B cell (primary cell): Measurements from ENCODE around the gene PHACTR1. TPM values are rescaled to one million over a fixed set of nuclear protein-coding genes. Genes with fewer than 3 reads are reported as not detected.

Experiments used
- ATAC-seq: fragments of 200-7000 bp; cut with Tn5 transposase; one replicate; pipeline ENCODE4 v1.10.0; 2021; ENCODE audit warnings: low read depth, mild to moderate bottlenecking, moderate number of reproducible peaks, moderate library complexity
- CTCF ChIA-PET: fragments of 350-600 bp; sonication (Branson Sonifier 250); formaldehyde crosslinking; loops from one replicate; lab custom pipeline; 2021; ENCODE audit warnings: antibody characterized with exemption, inconsistent platforms; lab: Charles Lee
- POLR2A ChIA-PET: fragments of 350-600 bp; sonication (Branson Sonifier 250); formaldehyde crosslinking; loops from one replicate; lab custom pipeline; 2021; ENCODE audit warnings: antibody characterized with exemption; lab: Charles Lee
- DNase-seq: peaks from one replicate; pipeline ENCODE4 v3.0.0; 2013
- H2AFZ ChIP-seq: 2 replicates; pipeline ENCODE4 v1.6.1; 2012; ENCODE audit warnings: mild to moderate bottlenecking, low read depth, low read length; ENCODE audit not compliant: insufficient read depth, poor library complexity, severe bottlenecking
- H3K27ac ChIP-seq, 2 donors: 1 replicate in 1 of 2; 2 replicates in 1 of 2; pipeline ENCODE4 v1.5.1; 2012 to 2013; ENCODE audit warnings: low read length in 2 of 2, mild to moderate bottlenecking in 2 of 2, moderate library complexity in 1 of 2
- H3K27me3 ChIP-seq, 4 experiments: fragments of 200-600 bp in 1 of 4; sonication (generic) in 1 of 4; replicated peaks in 1 of 4; 1 replicate in 2 of 4; 2 replicates in 2 of 4; pipeline versions ENCODE4 v1.6.1 to v1.7.0; 2013 to 2016; ENCODE audit warnings: low read length in 3 of 4, mild to moderate bottlenecking in 2 of 4, mixed read lengths in 1 of 4, moderate library complexity in 1 of 4; ENCODE audit not compliant: insufficient read depth in 4 of 4, control insufficient read depth in 3 of 4; ENCODE audit errors: control extremely low read depth in 1 of 4
- H3K36me3 ChIP-seq, 2 experiments: replicated peaks in 1 of 2; 1 replicate in 1 of 2; 2 replicates in 1 of 2; pipeline versions ENCODE4 v1.6.1 to v1.7.1; 2013; ENCODE audit warnings: low read length in 1 of 2; ENCODE audit not compliant: insufficient read depth in 2 of 2, control insufficient read depth in 1 of 2; ENCODE audit errors: control extremely low read depth in 1 of 2, extremely low read depth in 1 of 2
- H3K4me1 ChIP-seq, 2 donors: fragments of 200-600 bp in 1 of 2; sonication (generic) in 1 of 2; 1 replicate in 1 of 2; 2 replicates in 1 of 2; pipeline versions ENCODE4 v1.5.1 to v1.6.1; 2013 to 2017; ENCODE audit warnings: low read length in 2 of 2; ENCODE audit not compliant: control insufficient read depth in 2 of 2, insufficient read depth in 2 of 2
- H3K4me2 ChIP-seq: replicated peaks from 2 replicates; pipeline ENCODE3; 2012; ENCODE audit warnings: mild to moderate bottlenecking, low read depth, low read length; ENCODE audit not compliant: poor library complexity, severe bottlenecking
- H3K4me3 ChIP-seq, 5 experiments: fragments of 200-600 bp in 1 of 5; sonication (generic) in 1 of 5; 1 replicate in 3 of 5; 2 replicates in 2 of 5; pipeline versions ENCODE4 v1.5.1 to v1.7.0; 2011 to 2016; ENCODE audit warnings: low read length in 4 of 5, mild to moderate bottlenecking in 4 of 5, low read depth in 2 of 5, control low read depth in 1 of 5, moderate library complexity in 1 of 5; ENCODE audit not compliant: insufficient read depth in 1 of 5; ENCODE audit errors: control extremely low read depth in 1 of 5, extremely low read depth in 1 of 5
- H3K79me2 ChIP-seq: fragments of 200-600 bp; sonication (generic); one replicate; pipeline ENCODE4 v1.6.0; 2016; ENCODE audit warnings: low read length; ENCODE audit not compliant: control insufficient read depth, insufficient read depth
- H3K9ac ChIP-seq: fragments of 200-600 bp; sonication (generic); 2 replicates; pipeline ENCODE4 v1.6.1; 2017; ENCODE audit warnings: mild to moderate bottlenecking, low read length, moderate library complexity
- H3K9me3 ChIP-seq, 3 donors: one replicate each; pipeline versions ENCODE4 v1.6.1 to v1.7.1; 2013; ENCODE audit warnings: low read length in 2 of 3; ENCODE audit not compliant: control insufficient read depth in 2 of 3, insufficient read depth in 1 of 3; ENCODE audit errors: control extremely low read depth in 1 of 3
- H4K20me1 ChIP-seq: 2 replicates; pipeline ENCODE4 v1.6.0; 2012; ENCODE audit warnings: mild to moderate bottlenecking, low read length; ENCODE audit not compliant: insufficient read depth, control insufficient read depth, poor library complexity, severe bottlenecking
- H3K27ac Mint-ChIP-seq: one replicate; pipeline ENCODE4 v1.8.0; 2021; ENCODE audit warnings: mixed read lengths
- H3K27me3 Mint-ChIP-seq: one replicate; pipeline ENCODE4 v1.8.0; 2021; ENCODE audit warnings: mixed read lengths
- H3K4me1 Mint-ChIP-seq: one replicate; pipeline ENCODE4 v1.8.0; 2021; ENCODE audit warnings: mixed read lengths
- H3K4me3 Mint-ChIP-seq: one replicate; pipeline ENCODE4 v1.8.0; 2021; ENCODE audit warnings: mixed read lengths
- H3K9me3 Mint-ChIP-seq: one replicate; pipeline ENCODE4 v1.8.0; 2022; ENCODE audit warnings: mixed read lengths; ENCODE audit not compliant: insufficient read depth
- CTCF ChIP-seq: fragments of 200-600 bp; IDR thresholded peaks from one replicate; pipeline ENCODE4 v1.8.0; 2022; ENCODE audit warnings: antibody characterized with exemption, mild to moderate bottlenecking
- EZH2 ChIP-seq: IDR thresholded peaks from 2 replicates; pipeline ENCODE4 v1.6.1; 2012; ENCODE audit warnings: borderline replicate concordance, low read depth, mild to moderate bottlenecking, moderate library complexity, low read length; ENCODE audit not compliant: insufficient read depth, poor library complexity, severe bottlenecking
- WGBS: methylation state at CpG from one replicate; pipeline ENCODE4 v1.1.5; 2013; ENCODE audit warnings: missing lambda C conversion rate; ENCODE audit not compliant: insufficient coverage; 5-methylcytosine and 5-hydroxymethylcytosine counted together
- intact Hi-C: fragments of 100-400 bp; cut with micrococcal nuclease; formaldehyde crosslinking; loops from one replicate; pipeline ENCODE4 v1.10.0; 2022
- polyA plus RNA-seq: library from polyadenylated mRNA; depleted of rRNA; stranded (reverse); fragments of >200 nt; gene quantifications from 2 replicates; pipeline ENCODE4 v1.2.3, GENCODE V29; 2012
- total RNA-seq, 2 donors: library from RNA; stranded (reverse); fragments of 120-200 nt in 1 of 2; gene quantifications; 1 replicate in 1 of 2; 2 replicates in 1 of 2; pipeline versions ENCODE4 v1.2.3 to v1.2.4, GENCODE V29; 2013 to 2022

The PHACTR1 gene
- total and polyA plus RNA-seq, 2 donors (not counting 1 experiment from before 2014, with no cell fraction given) = 30.2 to 129 TPM

- TF ChIP-seq EZH2 = no peak
- TF ChIP-seq CTCF = no peak
- peaks cover 25% of the 10 kb centered on the region for H3K4me1 Mint-ChIP-seq
- Histone ChIP-seq H3K36me3 (no peaks in the 10 kb centered on the region), H3K27ac (no peak overlapping the region), H4K20me1 (no peaks in the 10 kb centered on the region), H3K4me2 (peak overlapping the region; percentile 91), H2AFZ (peak overlapping the region; percentile 76), H3K27me3 (peaks cover 0 to 26% (median 11%) of the 10 kb centered on the region in 4 experiments), H3K9me3 (no peaks in the 10 kb centered on the region), H3K4me3 (peak overlapping the region; percentile 58 to 80 (median 77)), H3K79me2 (no peaks in the 10 kb centered on the region), H3K9ac (peak overlapping the region; percentile 69), H3K4me1 (peaks cover 18 to 21% of the 10 kb centered on the region in 2 donors)
- DNase-seq (no peak), ATAC-seq (no peak)
- ChIA-PET POLR2A (no interaction called here), CTCF (no interaction called here)
- no peaks in the 10 kb centered on the region for H3K9me3 Mint-ChIP-seq
- intact Hi-C loops = no loop called here
- peaks cover 40% of the 10 kb centered on the region for H3K27me3 Mint-ChIP-seq
- H3K27ac Mint-ChIP-seq = no peak overlapping the region
- WGBS = 3% methylated on average over 5 of the region's 9 CpGs
- H3K4me3 Mint-ChIP-seq = peak overlapping the region; percentile 91
Observed at GRCh38 chr6:12958052-12958706, 241.6 kb downstream of the PHACTR1 start.

GRCh38 chr6:12961761-12962160 is 245.2 kb downstream of the PHACTR1 start:
- POLR2A ChIA-PET = no interaction called here
- Histone ChIP-seq H3K9ac (no peak overlapping the region), H4K20me1 (no peaks in the 10 kb centered on the region), H3K79me2 (no peaks in the 10 kb centered on the region), H2AFZ (no peak overlapping the region), H3K4me2 (no peak overlapping the region), H3K4me1 (peaks cover 19 to 20% of the 10 kb centered on the region in 2 donors), H3K27ac (no peak overlapping the region), H3K9me3 (no peaks in the 10 kb centered on the region), H3K4me3 (no peak overlapping the region), H3K27me3 (peaks cover 0 to 17% (median 10%) of the 10 kb centered on the region in 4 experiments), H3K36me3 (no peaks in the 10 kb centered on the region)
- 81% methylated on average over 3 of the region's 4 CpGs for WGBS
- no peak for TF ChIP-seq CTCF
- no peak for TF ChIP-seq EZH2
- no peak for ATAC-seq
- Mint-ChIP-seq H3K9me3 (no peaks in the 10 kb centered on the region), H3K4me3 (no peak overlapping the region), H3K27me3 (peaks cover 36% of the 10 kb centered on the region), H3K4me1 (peaks cover 23% of the 10 kb centered on the region), H3K27ac (no peak overlapping the region)
- CTCF ChIA-PET = no interaction called here
- DNase-seq = no peak
- intact Hi-C loops = no loop called here
